Measurements from ENCODE around the gene PRKG2.

The PRKG2 gene

GRCh38 chr4:81257816-81258215, 42.8 kb upstream of the PRKG2 start:
- TF ChIP-seq EZH2phosphoT487 (IDR thresholded peaks at IDR 0.05; ENCODE audit: borderline replicate concordance) = no peak
- TF ChIP-seq CTCF (conservative IDR thresholded peaks at IDR 0.05; ENCODE audit: low read length) = no peak
- H3K79me2 ChIP-seq (ENCODE audit: insufficient read depth, low read length) = no peaks in the 10 kb centered on the region
- H3K4me1 ChIP-seq (ENCODE audit: insufficient read depth, low read length, poor library complexity, severe bottlenecking) = peaks cover 29% of the 10 kb centered on the region
- no peaks in the 10 kb centered on the region for H3K27me3 ChIP-seq (ENCODE audit: insufficient read depth, low read length, poor library complexity, severe bottlenecking)
- H2AFZ ChIP-seq (ENCODE audit: low read length) = peak overlapping the region; percentile 11; the same call in 1 of the 2 replicates
- no peaks in the 10 kb centered on the region for H3F3A ChIP-seq (ENCODE audit: low read depth)
- no peak overlapping the region for H3K9ac ChIP-seq (ENCODE audit: low read depth, low read length, poor library complexity, severe bottlenecking)
- H3K9me2 ChIP-seq (replicated peaks; ENCODE audit: low read depth, low read length) = no peaks in the 10 kb centered on the region
- no peaks in the 10 kb centered on the region for H3K9me3 ChIP-seq (ENCODE audit: insufficient read depth, low read depth, low read length)
- H3K4me3 ChIP-seq (ENCODE audit: low read length, poor library complexity, severe bottlenecking) = no peak overlapping the region
- peak overlapping the region; percentile 19 for H3K4me2 ChIP-seq (ENCODE audit: low read depth, low read length, poor library complexity, severe bottlenecking)
- H3K36me3 ChIP-seq (ENCODE audit: insufficient read depth, low read length) = no peaks in the 10 kb centered on the region
- no peaks in the 10 kb centered on the region for H4K20me1 ChIP-seq (ENCODE audit: insufficient read depth, low read length, poor library complexity, severe bottlenecking)

GRCh38 chr4:81257021-81257420, 42.0 kb upstream of the PRKG2 start:
- H3F3A ChIP-seq (ENCODE audit: low read depth) = no peaks in the 10 kb centered on the region
- no peaks in the 10 kb centered on the region for H3K9me2 ChIP-seq (replicated peaks; ENCODE audit: low read depth, low read length)
- no peak for TF ChIP-seq EZH2phosphoT487 (IDR thresholded peaks at IDR 0.05; ENCODE audit: borderline replicate concordance)
- no peak for TF ChIP-seq CTCF (conservative IDR thresholded peaks at IDR 0.05; ENCODE audit: low read length)
- H3K4me3 ChIP-seq (ENCODE audit: low read length, poor library complexity, severe bottlenecking) = no peak overlapping the region
- no peaks in the 10 kb centered on the region for H3K79me2 ChIP-seq (ENCODE audit: insufficient read depth, low read length)
- H3K4me2 ChIP-seq (ENCODE audit: low read depth, low read length, poor library complexity, severe bottlenecking) = peak overlapping the region; percentile 19
- no peaks in the 10 kb centered on the region for H4K20me1 ChIP-seq (ENCODE audit: insufficient read depth, low read length, poor library complexity, severe bottlenecking)
- H3K9ac ChIP-seq (ENCODE audit: low read depth, low read length, poor library complexity, severe bottlenecking) = no peak overlapping the region
- H2AFZ ChIP-seq (ENCODE audit: low read length) = peak overlapping the region; percentile 11; the same call in 1 of the 2 replicates
- no peaks in the 10 kb centered on the region for H3K27me3 ChIP-seq (ENCODE audit: insufficient read depth, low read length, poor library complexity, severe bottlenecking)
- H3K36me3 ChIP-seq (ENCODE audit: insufficient read depth, low read length) = no peaks in the 10 kb centered on the region
- no peaks in the 10 kb centered on the region for H3K9me3 ChIP-seq (ENCODE audit: insufficient read depth, low read depth, low read length)
- peaks cover 29% of the 10 kb centered on the region for H3K4me1 ChIP-seq (ENCODE audit: insufficient read depth, low read length, poor library complexity, severe bottlenecking)

- no peaks in the 10 kb centered on the region for H4K20me1 ChIP-seq (ENCODE audit: insufficient read depth, low read length, poor library complexity, severe bottlenecking)
- no peaks in the 10 kb centered on the region for H3K9me3 ChIP-seq (ENCODE audit: insufficient read depth, low read depth, low read length)
- peaks cover 29% of the 10 kb centered on the region for H3K4me1 ChIP-seq (ENCODE audit: insufficient read depth, low read length, poor library complexity, severe bottlenecking)
- H2AFZ ChIP-seq (ENCODE audit: low read length) = no peak overlapping the region
- no peak overlapping the region for H3K4me2 ChIP-seq (ENCODE audit: low read depth, low read length, poor library complexity, severe bottlenecking)
- no peaks in the 10 kb centered on the region for H3K27me3 ChIP-seq (ENCODE audit: insufficient read depth, low read length, poor library complexity, severe bottlenecking)
- H3K9me2 ChIP-seq (replicated peaks; ENCODE audit: low read depth, low read length) = no peaks in the 10 kb centered on the region
- H3K4me3 ChIP-seq (ENCODE audit: low read length, poor library complexity, severe bottlenecking) = no peak overlapping the region
- no peak for TF ChIP-seq CTCF (conservative IDR thresholded peaks at IDR 0.05; ENCODE audit: low read length)
- no peak for TF ChIP-seq EZH2phosphoT487 (IDR thresholded peaks at IDR 0.05; ENCODE audit: borderline replicate concordance)
- H3F3A ChIP-seq (ENCODE audit: low read depth) = no peaks in the 10 kb centered on the region
- H3K36me3 ChIP-seq (ENCODE audit: insufficient read depth, low read length) = no peaks in the 10 kb centered on the region
- no peaks in the 10 kb centered on the region for H3K79me2 ChIP-seq (ENCODE audit: insufficient read depth, low read length)
- no peak overlapping the region for H3K9ac ChIP-seq (ENCODE audit: low read depth, low read length, poor library complexity, severe bottlenecking)
These were observed 41.3 kb upstream of the PRKG2 start for GRCh38 chr4:81256059-81256970.

Data from Loucy (cell line).